NAMALWA (cell line): Measurements from ENCODE around the gene ASTE1.
"Not testable (repeated sequence)": the region's sequence is repeated elsewhere in the genome, so short reads cannot be mapped to it uniquely, and the experiment has no call there.

Experiments used
- DNase-seq: peaks from one replicate; pipeline ENCODE4 v3.0.0-alpha.2; 2015; ENCODE audit warnings: low spot score

ASTE1 gene

DNA sequence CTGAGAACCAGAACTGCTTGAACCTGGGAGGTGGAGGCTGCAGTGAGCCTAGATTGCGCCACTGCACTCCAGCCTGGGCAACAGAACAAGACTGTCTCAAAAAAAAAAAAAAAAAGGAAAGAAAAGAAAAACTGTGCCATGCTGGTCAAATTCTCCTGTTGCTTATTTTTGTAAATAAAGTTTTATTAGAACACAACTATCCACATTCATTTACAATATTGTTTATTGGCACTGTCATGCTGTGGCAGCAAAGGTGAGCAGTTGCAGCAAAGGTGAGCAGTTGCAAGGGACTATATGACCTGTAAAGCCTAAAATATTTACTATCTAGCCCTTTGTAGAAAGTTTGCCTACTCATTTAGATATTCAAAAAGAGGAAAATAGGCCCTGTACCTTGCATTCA lies 18.3 kb downstream of the ASTE1 start:
- no peak for DNase-seq

- no peak for DNase-seq
Observed at GRCh38 chr3:131007782-131008181, 18.8 kb downstream of the ASTE1 start.

- DNase-seq = no peak
Observed at GRCh38 chr3:131007256-131007655, 19.4 kb downstream of the ASTE1 start.

DNA sequence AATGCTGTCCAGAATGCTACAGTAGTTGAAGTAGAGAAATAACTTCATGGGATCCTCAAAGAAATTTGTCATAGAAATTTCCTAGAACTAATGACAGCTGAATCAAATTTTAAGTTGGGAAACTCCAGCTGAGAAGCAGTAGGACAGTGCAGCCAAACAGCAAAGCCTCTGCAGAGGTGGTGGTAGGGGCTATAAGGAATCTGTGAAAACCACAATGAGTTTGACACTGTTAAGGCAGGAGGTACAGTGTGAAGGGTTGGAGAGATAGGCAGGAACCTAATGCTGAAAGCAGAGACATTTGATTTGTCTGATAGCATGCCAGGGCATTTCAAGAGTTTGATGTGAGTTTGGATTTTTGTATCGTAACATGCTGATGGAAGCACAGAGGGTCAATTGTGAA lies 22.0 kb downstream of the ASTE1 start:
- no peak for DNase-seq

DNA sequence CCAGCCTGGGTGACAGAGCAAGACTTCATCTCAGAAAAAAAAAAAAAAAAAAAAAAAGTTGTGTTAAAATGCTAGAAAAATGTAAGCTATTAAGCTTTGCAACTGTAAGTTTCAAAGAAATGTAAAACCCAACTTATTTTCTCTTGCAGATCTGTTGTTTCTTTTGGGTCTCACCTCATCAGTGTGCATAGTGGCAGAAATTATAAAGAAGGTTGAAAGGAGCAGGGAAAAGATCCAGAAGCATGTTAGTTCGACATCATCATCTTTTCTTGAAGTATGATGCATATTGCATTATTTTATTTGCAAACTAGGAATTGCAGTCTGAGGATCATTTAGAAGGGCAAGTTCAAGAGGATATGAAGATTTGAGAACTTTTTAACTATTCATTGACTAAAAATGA lies 25.6 kb downstream of the ASTE1 start:
- no peak for DNase-seq

DNA sequence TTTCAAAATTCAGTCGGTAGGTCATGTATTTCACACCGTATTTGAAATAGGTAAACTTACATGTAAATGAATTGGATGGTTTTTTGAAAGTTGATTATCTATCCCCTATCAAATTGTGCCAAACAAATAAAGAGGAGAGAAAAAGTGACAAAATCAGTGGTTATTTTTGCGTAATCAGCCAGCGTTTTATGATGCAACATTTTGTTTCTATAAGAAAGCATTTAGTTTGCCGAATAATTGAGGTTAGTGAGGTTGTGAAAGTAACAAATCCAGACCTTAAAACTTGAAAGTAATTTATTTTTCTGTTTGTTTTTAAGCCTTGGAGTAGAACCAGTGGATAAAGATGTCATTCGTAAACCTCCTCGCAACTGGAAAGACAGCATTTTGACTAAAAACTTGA lies 29.3 kb downstream of the ASTE1 start:
- DNase-seq = no peak

GRCh38 chr3:130992344-130992743 lies 34.3 kb downstream of the ASTE1 start:
- DNase-seq = no peak

DNA sequence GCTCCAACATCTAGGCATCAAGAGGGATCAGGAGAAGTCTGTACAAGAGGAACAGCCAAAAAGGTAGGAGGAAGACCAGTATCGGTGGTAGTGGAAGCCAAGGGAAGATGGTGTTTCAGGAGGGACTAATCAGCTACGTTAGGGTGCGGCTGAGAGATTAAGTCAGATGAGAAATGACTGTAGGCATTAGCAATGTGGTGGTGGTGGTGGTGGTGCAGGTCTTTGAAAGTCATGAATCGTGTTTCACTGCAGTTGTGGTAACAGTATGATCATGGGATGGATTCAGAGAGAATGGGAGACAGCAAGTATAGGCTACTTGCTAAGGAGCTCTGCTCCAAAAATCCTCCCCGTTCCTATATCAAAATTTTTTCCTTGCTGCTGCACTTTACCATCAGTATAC lies 35.5 kb downstream of the ASTE1 start:
- no peak for DNase-seq

- no peak for DNase-seq
Observed at GRCh38 chr3:130990282-130990681, 36.3 kb downstream of the ASTE1 start.

DNA sequence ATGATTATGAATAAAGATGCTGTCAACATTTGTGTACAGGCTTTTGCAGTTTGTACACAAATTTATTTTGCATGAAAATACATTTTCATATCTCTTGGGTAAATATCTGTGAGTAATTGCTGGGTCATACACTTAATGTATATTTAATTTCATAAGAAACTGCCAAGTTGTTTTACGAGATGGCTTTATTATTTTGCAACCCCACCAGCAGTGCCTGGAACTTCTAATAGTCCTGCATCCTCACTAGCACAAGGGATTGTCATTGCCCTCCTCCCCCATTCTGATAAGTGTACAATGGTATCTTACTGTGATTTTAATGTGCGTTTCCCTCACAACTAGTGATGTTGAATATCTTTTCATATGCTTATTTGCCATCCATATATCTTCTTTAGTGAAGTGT lies 45.2 kb downstream of the ASTE1 start:
- no peak for DNase-seq

- DNase-seq = no peak
Observed at GRCh38 chr3:130979117-130979516, 47.5 kb downstream of the ASTE1 start.

DNA sequence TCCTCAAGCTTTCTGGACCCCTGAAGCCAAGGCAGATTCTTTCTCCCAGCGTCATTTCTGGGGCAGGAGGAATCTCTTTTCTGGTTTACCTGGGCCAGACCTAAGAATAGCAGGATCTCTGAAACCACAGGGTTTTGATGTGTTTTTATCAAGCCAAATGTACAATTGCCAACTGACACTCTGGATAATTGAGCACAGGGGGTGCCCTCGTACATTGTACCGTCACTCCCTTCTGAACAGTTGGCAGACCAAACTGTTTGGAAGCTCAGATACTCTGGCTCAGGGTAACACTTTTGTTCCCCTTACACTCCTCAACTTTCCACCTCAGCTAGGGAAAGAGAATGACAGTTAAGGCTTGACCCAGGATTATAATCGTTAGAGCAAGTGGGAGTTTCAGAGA lies 49.9 kb downstream of the ASTE1 start:
- no peak for DNase-seq

DNA sequence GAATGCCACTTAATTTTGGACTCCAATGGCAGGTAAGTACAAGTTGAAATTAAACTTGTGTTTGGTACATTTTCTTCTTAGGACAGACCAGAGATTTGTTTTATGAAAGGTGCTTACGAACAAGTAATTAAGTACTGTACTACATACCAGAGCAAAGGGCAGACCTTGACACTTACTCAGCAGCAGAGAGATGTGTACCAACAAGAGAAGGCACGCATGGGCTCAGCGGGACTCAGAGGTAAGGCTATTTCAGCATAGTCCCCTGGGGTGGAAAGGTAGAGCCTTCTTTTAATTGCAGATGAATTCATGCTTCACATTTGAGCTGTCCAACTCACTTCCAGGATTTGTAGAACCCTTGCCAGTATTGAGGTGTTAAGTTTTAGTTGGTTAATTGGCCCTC lies 51.4 kb downstream of the ASTE1 start:
- DNase-seq = no peak

GRCh38 chr3:130974201-130974600 lies 52.4 kb downstream of the ASTE1 start:
- DNase-seq = no peak

DNA sequence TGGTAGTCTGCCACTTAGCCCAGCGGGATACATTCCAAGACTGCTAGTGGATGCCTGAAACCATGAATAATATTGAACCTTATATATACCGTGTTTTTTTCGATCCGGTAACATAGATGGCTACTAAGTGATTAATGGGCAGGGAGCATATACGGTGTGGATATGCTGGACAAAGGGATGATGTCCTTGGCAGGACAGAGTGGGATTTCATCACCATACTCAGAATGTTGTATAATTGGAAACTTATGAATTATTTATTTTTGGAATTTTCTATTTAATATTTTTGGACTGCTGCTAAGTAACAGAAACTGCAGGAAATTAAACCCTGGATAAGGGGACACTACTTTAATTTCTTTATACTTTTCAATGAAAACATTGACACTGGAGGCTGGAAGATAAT lies 53.2 kb downstream of the ASTE1 start:
- DNase-seq = no peak

- not testable (repeated sequence) for DNase-seq
Observed at GRCh38 chr3:130972592-130972991, 54.0 kb downstream of the ASTE1 start.

DNA sequence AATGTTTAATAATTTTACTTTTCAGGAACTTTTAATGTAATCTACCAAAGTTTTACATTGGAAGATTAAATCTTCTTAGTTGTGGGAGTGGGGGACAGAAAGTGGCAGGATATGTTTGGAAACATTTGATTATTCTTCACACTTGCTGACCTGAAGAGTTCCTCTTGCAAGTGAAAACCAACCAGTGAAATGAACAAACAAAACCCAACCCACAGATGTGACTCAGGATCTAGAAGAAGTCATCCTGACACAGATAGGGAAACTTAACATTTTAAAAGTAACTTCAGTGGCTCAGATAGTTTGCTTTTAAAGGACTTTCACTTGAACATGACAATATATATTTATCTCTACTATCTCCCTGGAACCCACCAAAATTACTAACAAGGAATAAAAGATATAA lies 55.4 kb downstream of the ASTE1 start:
- no peak for DNase-seq

GRCh38 chr3:130969621-130970020 lies 57.0 kb downstream of the ASTE1 start:
- no peak for DNase-seq

GRCh38 chr3:130968221-130968620 lies 58.4 kb downstream of the ASTE1 start:
- DNase-seq = no peak

GRCh38 chr3:130967281-130967680 lies 59.3 kb downstream of the ASTE1 start:
- DNase-seq = no peak

DNA sequence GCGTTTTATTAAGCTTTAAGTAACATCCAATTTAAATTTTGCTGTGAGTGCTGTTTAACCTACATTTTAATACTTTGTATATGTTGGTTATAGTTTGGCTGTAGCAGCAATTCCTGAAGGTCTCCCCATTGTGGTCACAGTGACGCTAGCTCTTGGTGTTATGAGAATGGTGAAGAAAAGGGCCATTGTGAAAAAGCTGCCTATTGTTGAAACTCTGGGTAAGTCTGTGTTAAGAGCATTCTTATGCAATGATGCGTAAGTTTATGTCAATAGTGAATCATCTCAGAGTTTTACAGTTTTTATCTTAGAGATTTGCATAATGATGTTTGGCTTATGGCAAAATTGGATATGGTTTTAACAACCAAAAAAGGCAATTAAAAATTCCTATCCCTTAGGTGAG lies 62.7 kb downstream of the ASTE1 start:
- DNase-seq = no peak
